IMR-90 (cell line): ENCODE measurements around the gene SAMD8.

Experiments
- CHD1 ChIP-seq: IDR thresholded peaks from 2 replicates; pipeline ENCODE4 v1.6.1; 2012; ENCODE audit warnings: low read depth, low read length, improper control_type of control experiment
- MXI1 ChIP-seq: IDR thresholded peaks from 2 replicates; pipeline ENCODE4 v1.6.1; 2012; ENCODE audit warnings: low read depth, mild to moderate bottlenecking, low read length, moderate library complexity, borderline replicate concordance
- POLR2A ChIP-seq: IDR thresholded peaks from 2 replicates; pipeline ENCODE4 v1.6.1; 2012; ENCODE audit warnings: mild to moderate bottlenecking, low read depth, low read length
- RCOR1 ChIP-seq: IDR thresholded peaks from 2 replicates; pipeline ENCODE4 v1.6.1; 2012; ENCODE audit warnings: mild to moderate bottlenecking, low read length, improper control_type of control experiment; ENCODE audit not compliant: insufficient replicate concordance
- TF ChIP-seq, protein P1 (sequence below): conservative IDR thresholded peaks from 2 replicates; pipeline ENCODE4 v1.5.1; 2012; ENCODE audit warnings: mild to moderate bottlenecking, low read depth, low read length, improper control_type of control experiment
- TF ChIP-seq, protein P2 (sequence below): fragments of 150-350 bp; IDR thresholded peaks from 2 replicates; pipeline ENCODE4 v1.6.1; 2017; ENCODE audit warnings: mild to moderate bottlenecking, antibody characterized with exemption, low read length, low read depth

DNA sequence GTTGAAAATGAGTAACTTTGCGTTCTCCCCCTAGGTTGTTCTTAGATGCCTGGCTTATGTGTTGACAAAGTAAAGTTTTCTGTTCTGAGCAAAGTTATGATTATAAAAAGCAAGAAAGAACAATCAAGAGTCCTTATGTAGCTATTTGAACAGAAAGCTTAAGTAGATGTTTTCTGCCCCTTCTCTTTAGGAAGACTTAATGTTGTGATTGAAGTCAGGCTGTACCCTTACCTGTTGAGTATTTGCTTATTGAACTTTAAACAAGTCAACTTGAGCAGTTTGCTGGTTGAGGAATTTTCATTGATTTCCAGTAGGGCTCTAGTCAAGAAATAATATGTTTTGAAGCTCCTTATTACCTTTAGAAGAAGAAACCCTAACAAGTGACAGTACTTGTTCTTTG is 65.3 kb downstream of the SAMD8 start:
- TF ChIP-seq RCOR1 (no peak), CHD1 (no peak), MXI1 (no peak), POLR2A (no peak)
- TF ChIP-seq, protein P1, sequence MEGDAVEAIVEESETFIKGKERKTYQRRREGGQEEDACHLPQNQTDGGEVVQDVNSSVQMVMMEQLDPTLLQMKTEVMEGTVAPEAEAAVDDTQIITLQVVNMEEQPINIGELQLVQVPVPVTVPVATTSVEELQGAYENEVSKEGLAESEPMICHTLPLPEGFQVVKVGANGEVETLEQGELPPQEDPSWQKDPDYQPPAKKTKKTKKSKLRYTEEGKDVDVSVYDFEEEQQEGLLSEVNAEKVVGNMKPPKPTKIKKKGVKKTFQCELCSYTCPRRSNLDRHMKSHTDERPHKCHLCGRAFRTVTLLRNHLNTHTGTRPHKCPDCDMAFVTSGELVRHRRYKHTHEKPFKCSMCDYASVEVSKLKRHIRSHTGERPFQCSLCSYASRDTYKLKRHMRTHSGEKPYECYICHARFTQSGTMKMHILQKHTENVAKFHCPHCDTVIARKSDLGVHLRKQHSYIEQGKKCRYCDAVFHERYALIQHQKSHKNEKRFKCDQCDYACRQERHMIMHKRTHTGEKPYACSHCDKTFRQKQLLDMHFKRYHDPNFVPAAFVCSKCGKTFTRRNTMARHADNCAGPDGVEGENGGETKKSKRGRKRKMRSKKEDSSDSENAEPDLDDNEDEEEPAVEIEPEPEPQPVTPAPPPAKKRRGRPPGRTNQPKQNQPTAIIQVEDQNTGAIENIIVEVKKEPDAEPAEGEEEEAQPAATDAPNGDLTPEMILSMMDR, result no peak
- TF ChIP-seq, protein P2, sequence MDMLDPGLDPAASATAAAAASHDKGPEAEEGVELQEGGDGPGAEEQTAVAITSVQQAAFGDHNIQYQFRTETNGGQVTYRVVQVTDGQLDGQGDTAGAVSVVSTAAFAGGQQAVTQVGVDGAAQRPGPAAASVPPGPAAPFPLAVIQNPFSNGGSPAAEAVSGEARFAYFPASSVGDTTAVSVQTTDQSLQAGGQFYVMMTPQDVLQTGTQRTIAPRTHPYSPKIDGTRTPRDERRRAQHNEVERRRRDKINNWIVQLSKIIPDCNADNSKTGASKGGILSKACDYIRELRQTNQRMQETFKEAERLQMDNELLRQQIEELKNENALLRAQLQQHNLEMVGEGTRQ, result no peak
